Duodenal mucosa (tissue), 2 donors: ENCODE results near the gene PRMT5.

ENCODE experiments used
- H3K27ac ChIP-seq: one replicate; pipeline ENCODE4 v1.7.0; 2013; ENCODE audit warnings: low read depth, low read length
- H3K27me3 ChIP-seq, 2 donors: one replicate each; pipeline ENCODE4 v1.7.0; 2013; ENCODE audit warnings: low read length in 2 of 2, control low read depth in 1 of 2; ENCODE audit not compliant: insufficient read depth in 2 of 2, control insufficient read depth in 1 of 2
- H3K36me3 ChIP-seq, 2 donors: one replicate each; pipeline ENCODE4 v1.7.0; 2013; ENCODE audit warnings: low read length in 2 of 2, control low read depth in 1 of 2; ENCODE audit not compliant: insufficient read depth in 2 of 2, control insufficient read depth in 1 of 2
- H3K4me1 ChIP-seq, 2 donors: one replicate each; pipeline ENCODE4 v1.7.0; 2013; ENCODE audit warnings: low read length in 2 of 2, control low read depth in 1 of 2; ENCODE audit not compliant: insufficient read depth in 2 of 2, control insufficient read depth in 1 of 2
- H3K4me3 ChIP-seq, 2 donors: one replicate each; pipeline ENCODE4 v1.7.0; 2013; ENCODE audit warnings: low read length in 2 of 2, low read depth in 1 of 2
- H3K9ac ChIP-seq, 2 donors: one replicate each; pipeline ENCODE4 v1.7.0; 2013; ENCODE audit warnings: low read length in 2 of 2, low read depth in 1 of 2
- H3K9me3 ChIP-seq, 2 donors: one replicate each; pipeline ENCODE4 v1.7.0; 2013; ENCODE audit warnings: low read length in 2 of 2, control low read depth in 1 of 2; ENCODE audit not compliant: control insufficient read depth in 1 of 2

Gene PRMT5

DNA sequence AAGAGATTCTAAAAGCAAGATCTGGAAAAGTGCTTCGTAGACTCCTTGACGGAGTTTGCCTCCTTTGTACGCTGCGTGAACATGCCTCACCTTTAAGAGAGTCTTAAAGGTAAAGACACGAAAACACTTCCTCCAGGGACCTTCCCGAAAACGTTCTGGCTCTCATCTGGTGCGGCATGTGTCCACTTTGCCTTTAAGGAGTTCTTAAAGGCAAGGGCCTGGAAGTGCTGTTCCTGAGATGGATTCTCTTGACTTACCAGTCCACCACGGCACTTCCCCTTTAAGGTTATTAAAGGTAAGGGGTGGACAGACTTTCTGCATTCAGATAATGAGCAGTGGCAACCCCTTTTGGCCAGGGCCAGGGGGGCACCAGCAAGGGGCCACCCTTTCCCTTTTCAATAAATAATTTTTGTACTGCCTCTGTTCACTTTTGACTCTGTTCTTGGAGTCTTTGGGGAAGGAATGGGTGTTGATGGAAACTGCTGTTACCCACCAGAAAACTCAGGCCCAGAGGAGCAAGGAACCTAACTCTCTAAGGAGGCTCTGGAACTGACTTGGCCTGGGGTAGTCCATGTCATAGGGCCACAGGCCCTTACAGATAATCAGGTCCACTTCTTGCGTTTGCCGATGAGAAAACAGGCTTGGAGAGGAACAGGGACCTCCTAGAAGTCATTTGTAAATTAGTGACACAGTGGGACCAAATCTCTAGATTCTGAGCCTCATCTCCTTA, 41.8 kb downstream of the PRMT5 start:
- Histone ChIP-seq H3K27me3 (no peaks in the 10 kb centered on the region), H3K9ac (peak overlapping the region; percentile 35 to 48), H3K9me3 (no peaks in the 10 kb centered on the region), H3K4me3 (peak overlapping the region; percentile 57 to 72), H3K36me3 (no peaks in the 10 kb centered on the region), H3K4me1 (peaks cover 33 to 46% of the 10 kb centered on the region in 2 donors), H3K27ac (peak overlapping the region; percentile 57)

DNA sequence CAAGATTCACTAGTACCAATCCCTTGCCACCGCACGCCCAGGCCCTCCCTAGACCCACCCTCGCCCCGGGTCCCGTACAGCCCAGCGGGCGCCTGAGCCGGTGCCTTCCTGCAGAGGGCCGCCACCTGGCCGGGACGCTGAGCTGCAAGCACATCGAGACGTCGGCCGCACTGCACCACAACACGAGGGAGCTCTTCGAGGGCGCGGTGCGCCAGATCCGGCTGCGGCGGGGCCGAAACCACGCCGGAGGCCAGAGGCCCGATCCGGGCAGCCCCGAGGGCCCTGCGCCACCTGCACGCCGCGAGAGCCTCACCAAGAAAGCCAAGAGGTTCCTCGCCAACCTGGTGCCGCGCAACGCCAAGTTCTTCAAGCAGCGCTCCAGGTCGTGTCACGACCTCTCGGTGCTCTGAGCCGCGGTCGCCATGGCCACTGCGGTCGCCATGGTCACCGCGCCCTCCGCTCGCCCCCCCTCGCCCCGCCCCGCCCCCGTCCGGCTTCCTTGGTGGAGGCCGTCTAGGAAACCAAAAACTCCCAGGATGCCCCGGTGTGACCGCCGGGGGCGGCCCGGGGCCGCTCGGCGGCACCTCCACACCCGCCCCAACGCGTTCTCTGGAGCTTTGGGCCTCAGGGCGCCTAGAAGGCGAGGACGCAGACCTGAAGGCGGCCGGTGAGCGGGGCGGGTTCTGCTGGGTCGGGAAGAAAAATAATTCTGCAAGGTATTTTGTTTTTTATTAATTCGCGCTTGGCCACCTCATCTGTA, 42.5 kb downstream of the PRMT5 start:
- H3K27ac ChIP-seq = peak overlapping the region; percentile 57
- H3K9me3 ChIP-seq = no peaks in the 10 kb centered on the region
- H3K4me3 ChIP-seq = peak overlapping the region; percentile 57 to 72
- H3K4me1 ChIP-seq = peaks cover 37 to 46% of the 10 kb centered on the region in 2 donors
- peak overlapping the region; percentile 45 to 48 for H3K9ac ChIP-seq
- no peaks in the 10 kb centered on the region for H3K27me3 ChIP-seq
- no peaks in the 10 kb centered on the region for H3K36me3 ChIP-seq

DNA sequence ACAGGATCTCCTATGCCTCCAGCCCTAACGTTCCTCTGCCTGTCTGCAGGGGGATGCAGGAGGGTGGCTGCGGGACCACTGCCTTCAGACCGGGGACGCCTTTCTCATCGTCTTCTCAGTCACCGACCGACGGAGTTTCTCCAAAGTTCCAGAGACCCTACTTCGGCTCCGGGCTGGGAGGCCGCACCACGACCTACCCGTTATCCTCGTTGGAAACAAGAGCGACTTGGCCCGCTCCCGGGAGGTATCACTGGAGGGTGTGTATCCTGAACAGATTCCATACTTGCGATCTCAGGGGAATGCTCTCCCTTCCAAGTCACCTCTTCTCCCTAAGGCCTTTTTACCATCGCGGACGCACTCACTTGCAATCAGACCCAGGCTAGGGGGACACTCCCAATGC, 43.2 kb downstream of the PRMT5 start:
- Histone ChIP-seq H3K36me3 (no peaks in the 10 kb centered on the region), H3K4me3 (peak overlapping the region; percentile 57 to 72), H3K27me3 (no peaks in the 10 kb centered on the region), H3K9ac (peak overlapping the region in 1 of 2 donors; percentile 48), H3K9me3 (no peaks in the 10 kb centered on the region), H3K4me1 (peaks cover 37 to 46% of the 10 kb centered on the region in 2 donors), H3K27ac (no peak overlapping the region)

DNA sequence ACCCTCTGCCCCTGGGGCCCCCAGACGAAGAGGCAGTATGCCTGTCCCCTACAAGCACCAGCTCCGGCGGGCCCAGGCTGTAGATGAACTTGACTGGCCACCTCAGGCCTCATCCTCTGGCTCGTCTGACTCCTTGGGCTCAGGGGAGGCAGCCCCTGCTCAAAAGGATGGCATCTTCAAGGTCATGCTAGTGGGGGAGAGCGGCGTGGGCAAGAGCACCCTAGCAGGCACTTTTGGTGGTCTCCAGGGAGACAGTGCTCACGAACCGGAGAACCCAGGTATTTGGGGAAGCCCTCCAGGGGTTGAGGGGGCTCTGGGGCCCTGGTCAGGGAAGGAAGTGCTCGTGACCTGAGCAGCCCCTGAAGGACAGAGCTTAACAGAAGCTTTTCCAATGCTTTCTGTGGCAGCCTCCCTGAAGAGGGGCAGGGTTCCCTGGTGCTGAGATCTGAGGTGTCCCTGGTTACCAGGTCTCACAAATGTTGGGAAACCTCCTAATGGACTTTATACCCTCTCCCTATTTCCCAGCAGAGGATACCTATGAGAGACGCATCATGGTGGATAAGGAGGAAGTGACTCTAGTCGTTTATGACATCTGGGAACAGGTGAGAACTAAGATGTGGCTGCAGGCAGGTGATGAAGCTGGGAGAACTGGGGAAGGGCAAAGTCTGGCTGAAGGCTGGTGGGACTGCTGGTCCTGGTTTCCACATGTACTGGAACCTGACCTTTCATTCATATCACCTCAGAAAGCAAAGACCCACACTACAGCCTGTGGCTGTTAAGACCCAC, 44.2 kb downstream of the PRMT5 start:
- no peaks in the 10 kb centered on the region for H3K36me3 ChIP-seq
- peaks cover 37 to 46% of the 10 kb centered on the region in 2 donors for H3K4me1 ChIP-seq

DNA sequence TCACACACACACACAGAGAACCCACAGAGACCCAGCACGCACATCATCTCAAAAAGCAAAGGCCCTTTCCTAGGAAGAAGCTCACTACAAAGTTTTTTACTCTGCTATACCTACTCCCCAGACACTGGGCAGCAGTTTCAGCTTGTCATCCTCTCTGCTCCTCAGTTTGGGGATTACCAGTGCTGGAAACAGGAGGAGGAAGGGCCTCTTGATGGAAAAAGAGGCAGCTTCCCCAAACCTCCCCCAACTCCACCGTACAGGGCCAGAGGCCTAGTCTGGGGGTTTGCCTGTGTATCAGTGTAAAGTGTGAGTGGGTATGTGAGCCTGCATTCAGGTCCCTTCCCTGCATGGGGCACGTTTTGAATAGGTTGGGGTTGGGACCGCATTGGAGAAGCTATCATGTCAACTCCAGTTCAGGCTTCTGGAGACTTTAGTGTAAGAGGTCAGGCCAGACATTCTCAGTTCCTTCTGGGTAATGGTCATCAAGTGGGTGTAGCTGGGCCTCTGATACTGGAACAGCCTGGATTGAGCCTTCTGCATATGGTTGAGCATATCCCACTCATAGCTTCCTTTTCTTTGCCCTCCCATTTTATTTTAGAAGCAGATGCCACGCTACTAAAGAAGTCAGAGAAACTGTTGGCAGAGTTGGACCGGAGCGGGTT, 45.0 kb downstream of the PRMT5 start:
- Histone ChIP-seq H3K9me3 (no peaks in the 10 kb centered on the region), H3K9ac (no peak overlapping the region), H3K4me1 (peaks cover 37 to 46% of the 10 kb centered on the region in 2 donors), H3K27me3 (no peaks in the 10 kb centered on the region), H3K27ac (no peak overlapping the region), H3K4me3 (no peak overlapping the region), H3K36me3 (peaks cover 2 to 5% of the 10 kb centered on the region in 2 donors)

More for the DNA sequence above, 44.2 kb downstream of the PRMT5 start:
- no peak overlapping the region for H3K27ac ChIP-seq
- H3K9ac ChIP-seq = peak overlapping the region in 1 of 2 donors; percentile 28
- no peaks in the 10 kb centered on the region for H3K27me3 ChIP-seq
- H3K9me3 ChIP-seq = no peaks in the 10 kb centered on the region
- H3K4me3 ChIP-seq = no peak overlapping the region

DNA sequence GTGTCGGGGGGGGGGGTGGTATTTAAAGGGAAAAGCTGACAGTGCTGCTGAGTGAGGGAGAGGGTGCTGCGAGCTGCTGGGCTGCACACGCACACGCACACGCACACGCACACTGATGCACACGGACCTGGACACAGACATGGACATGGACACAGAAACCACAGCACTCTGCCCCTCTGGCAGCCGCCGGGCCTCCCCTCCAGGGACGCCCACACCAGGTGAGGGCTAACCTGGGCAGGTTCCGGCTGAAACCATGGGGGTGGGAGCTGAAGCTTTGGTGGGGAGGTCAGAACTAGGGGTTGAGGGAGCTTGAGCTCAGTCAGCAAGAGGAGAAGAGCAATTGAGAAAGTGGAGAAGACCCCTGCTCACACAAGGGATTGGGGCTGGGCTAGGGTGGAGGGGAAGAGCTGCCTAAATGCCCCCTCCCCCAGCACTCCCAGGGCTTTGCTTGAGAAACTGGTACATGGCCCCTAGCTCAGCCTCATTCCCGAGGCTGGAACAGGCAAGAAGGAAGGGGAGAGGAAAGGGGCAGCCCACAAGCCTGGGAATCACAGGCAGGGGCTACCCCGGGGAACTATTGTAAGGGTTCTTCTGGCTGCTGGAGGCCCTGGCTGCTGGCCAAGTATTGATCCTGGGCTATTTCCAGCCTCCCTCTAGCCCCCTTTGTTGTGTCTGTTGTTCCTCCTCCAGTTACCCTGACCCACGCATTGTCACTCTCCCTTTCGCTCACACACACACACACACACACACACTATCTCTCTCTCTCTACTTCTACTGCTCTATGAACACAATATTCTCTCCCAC, 45.8 kb downstream of the PRMT5 start, which contains the start of gene REM2:
TSS of gene REM2 (plus strand) at position 50 of the 804 bp plus-strand sequence. CDS start at position 116, 66 bp downstream.
- Histone ChIP-seq H3K4me3 (peak within 1 kb of the TSS in 1 of 2 donors; percentile 7), H3K9me3 (no peaks in the 10 kb centered on the region), H3K9ac (no peak within 1 kb of the TSS), H3K36me3 (peaks cover 10 to 13% of the 10 kb centered on the region in 2 donors), H3K27ac (no peak within 1 kb of the TSS), H3K27me3 (no peaks in the 10 kb centered on the region), H3K4me1 (peaks cover 37 to 39% of the 10 kb centered on the region in 2 donors)

DNA sequence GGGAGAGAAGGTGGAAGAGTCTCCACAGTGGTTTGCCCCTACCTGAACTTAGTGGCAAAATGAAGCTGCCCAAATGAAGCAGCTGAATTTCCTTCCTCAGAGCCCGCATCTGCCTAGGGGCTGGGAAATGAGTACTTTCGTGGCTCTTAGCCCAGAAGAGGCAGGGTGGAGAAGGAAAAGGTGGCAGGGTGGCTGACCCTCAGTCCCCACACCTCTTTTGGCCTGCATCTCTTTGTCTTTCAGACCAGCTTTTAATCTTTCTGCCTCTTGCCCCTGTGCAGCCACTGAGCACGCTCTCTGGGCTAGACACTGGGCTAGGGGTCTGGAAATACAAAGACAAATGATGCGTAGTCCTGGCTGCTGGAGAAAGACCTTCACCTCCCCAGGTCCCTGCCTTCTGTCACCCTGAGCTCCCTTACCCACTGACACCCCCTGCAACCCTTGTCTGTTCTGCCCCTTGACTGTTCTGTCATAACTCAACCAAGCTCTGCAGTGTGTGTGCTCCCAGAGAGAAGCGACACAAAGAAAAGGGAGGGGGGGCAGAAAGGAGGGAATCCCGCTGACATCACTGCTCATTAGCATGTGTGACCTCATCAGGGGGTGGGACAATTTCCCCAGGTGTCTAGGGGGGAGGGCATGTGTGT, 46.5 kb downstream of the PRMT5 start:
- Histone ChIP-seq H3K4me3 (no peak overlapping the region), H3K9ac (no peak overlapping the region), H3K4me1 (peaks cover 31 to 32% of the 10 kb centered on the region in 2 donors), H3K9me3 (no peaks in the 10 kb centered on the region), H3K27me3 (no peaks in the 10 kb centered on the region), H3K27ac (no peak overlapping the region), H3K36me3 (peaks cover 17 to 20% of the 10 kb centered on the region in 2 donors)

DNA sequence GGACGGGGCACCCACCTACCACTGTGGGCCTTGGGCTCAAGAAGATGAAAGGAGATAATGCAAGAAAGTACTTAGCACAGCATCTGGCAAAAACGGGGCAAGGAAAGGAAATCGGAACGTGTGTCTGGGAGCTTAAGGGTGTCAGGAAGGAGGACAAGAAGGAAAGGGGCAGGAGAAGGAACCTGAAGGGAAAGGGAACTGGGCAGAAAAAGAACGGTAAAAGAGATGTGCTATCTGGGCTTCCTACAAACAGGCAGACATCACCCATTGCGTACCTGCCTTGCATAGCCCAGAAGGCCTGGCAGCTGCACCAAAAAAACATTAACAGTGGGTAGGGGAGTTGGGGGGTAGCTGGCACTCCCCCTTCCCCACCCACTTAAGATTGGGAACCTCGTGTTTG, 47.1 kb downstream of the PRMT5 start:
- Histone ChIP-seq H3K36me3 (peaks cover 23 to 26% of the 10 kb centered on the region in 2 donors), H3K9me3 (no peaks in the 10 kb centered on the region), H3K9ac (no peak overlapping the region), H3K27me3 (no peaks in the 10 kb centered on the region), H3K4me3 (no peak overlapping the region), H3K27ac (no peak overlapping the region), H3K4me1 (peaks cover 26 to 29% of the 10 kb centered on the region in 2 donors)
